HEK293 (cell line): ENCODE measurements around the gene NCOA7.

Experiments used
- CTCF ChIA-PET: fragments of 350-600 bp; formaldehyde crosslinking; extraction: SDS; loops from one replicate; lab custom pipeline; 2021; ENCODE audit warnings: antibody characterized with exemption; lab: Yijun Ruan, JAX
- POLR2A ChIA-PET: fragments of 300-600 bp; formaldehyde crosslinking; extraction: SDS; loops from one replicate; lab custom pipeline; 2020; ENCODE audit warnings: antibody characterized with exemption, inconsistent platforms; lab: Yijun Ruan, JAX
- H3K27ac ChIP-seq: fragments of 200-500 bp; sonication (Bioruptor generic); 2 replicates; pipeline ENCODE4 v1.5.1; 2014; ENCODE audit warnings: low read depth, low read length, control low read depth, inconsistent platforms; ENCODE audit errors: extremely low read depth
- H3K36me3 ChIP-seq, 2 experiments: fragments of 200-500 bp in 1 of 2; sonication (Bioruptor generic) in 1 of 2; 1 replicate in 1 of 2; 2 replicates in 1 of 2; pipeline ENCODE4 v1.5.1; 2014 to 2017; ENCODE audit warnings: inconsistent platforms in 2 of 2, low read length in 2 of 2; ENCODE audit not compliant: control insufficient read depth in 2 of 2, insufficient read depth in 1 of 2
- H3K4me1 ChIP-seq: fragments of 200-500 bp; sonication (Bioruptor generic); 2 replicates; pipeline ENCODE4 v1.5.1; 2014; ENCODE audit warnings: mild to moderate bottlenecking, low read length, inconsistent platforms; ENCODE audit not compliant: control insufficient read depth, insufficient read depth
- H3K4me3 ChIP-seq: 2 replicates; pipeline ENCODE4 v1.5.1; 2011; ENCODE audit warnings: low read depth, mild to moderate bottlenecking, control low read depth, low read length, moderate library complexity
- H3K9me3 ChIP-seq: fragments of 200-500 bp; sonication (Bioruptor generic); 2 replicates; pipeline ENCODE4 v1.5.1; 2014; ENCODE audit warnings: low read depth, low read length, inconsistent platforms; ENCODE audit not compliant: control insufficient read depth, insufficient read depth
- KLF9 ChIP-seq: fragments of 450-650 bp; formaldehyde crosslinking; IDR thresholded peaks from 2 replicates; pipeline ENCODE4 v1.5.1; 2016; ENCODE audit warnings: missing biosample characterization, missing genetic modification characterization, low read depth
- REPIN1 ChIP-seq: fragments of 450-650 bp; formaldehyde crosslinking; IDR thresholded peaks from 2 replicates; pipeline ENCODE4 v1.5.1; 2017; ENCODE audit warnings: missing biosample characterization, missing genetic modification characterization, low read depth
- YY2 ChIP-seq: fragments of 450-650 bp; formaldehyde crosslinking; IDR thresholded peaks from 2 replicates; pipeline ENCODE4 v1.5.1; 2016; ENCODE audit warnings: missing biosample characterization, missing genetic modification characterization
- ZNF114 ChIP-seq: fragments of 450-650 bp; formaldehyde crosslinking; IDR thresholded peaks from 2 replicates; pipeline ENCODE4 v1.5.0; 2017; ENCODE audit warnings: missing biosample characterization, missing genetic modification characterization
- ZNF155 ChIP-seq: fragments of 450-650 bp; formaldehyde crosslinking; IDR thresholded peaks from 2 replicates; pipeline ENCODE4 v1.5.1; 2016; ENCODE audit warnings: missing biosample characterization, missing genetic modification characterization
- ZNF274 ChIP-seq, 2 experiments: fragments of 200-500 bp in 1 of 2; fragments of 450-650 bp in 1 of 2; sonication (Bioruptor generic) in 1 of 2; formaldehyde crosslinking in 1 of 2; IDR thresholded peaks; 2 replicates each; pipeline versions ENCODE4 v1.5.1 to v1.6.1; 2014 to 2016; ENCODE audit warnings: borderline replicate concordance in 1 of 2, inconsistent platforms in 1 of 2, low read length in 1 of 2, missing biosample characterization in 1 of 2, missing genetic modification characterization in 1 of 2
- ZNF433 ChIP-seq: fragments of 450-650 bp; formaldehyde crosslinking; IDR thresholded peaks from 2 replicates; pipeline ENCODE4 v1.5.1; 2016; ENCODE audit warnings: missing biosample characterization, missing genetic modification characterization, low read depth
- ZNF571 ChIP-seq: fragments of 450-650 bp; formaldehyde crosslinking; IDR thresholded peaks from 2 replicates; pipeline ENCODE4 v1.5.0; 2017; ENCODE audit warnings: missing biosample characterization, missing genetic modification characterization
- ZNF629 ChIP-seq: fragments of 450-650 bp; formaldehyde crosslinking; IDR thresholded peaks from 2 replicates; pipeline ENCODE4 v1.5.1; 2017; ENCODE audit warnings: missing biosample characterization, missing genetic modification characterization
- ZNF654 ChIP-seq: fragments of 450-650 bp; formaldehyde crosslinking; IDR thresholded peaks from 2 replicates; pipeline ENCODE4 v1.5.1; 2016; ENCODE audit warnings: low read depth, missing biosample characterization, missing genetic modification characterization
- ZNF791 ChIP-seq: fragments of 450-650 bp; formaldehyde crosslinking; IDR thresholded peaks from 2 replicates; pipeline ENCODE4 v1.5.1; 2016; ENCODE audit warnings: missing biosample characterization, missing genetic modification characterization
- ZNF792 ChIP-seq: fragments of 450-650 bp; formaldehyde crosslinking; IDR thresholded peaks from 2 replicates; pipeline ENCODE4 v1.5.1; 2016; ENCODE audit warnings: missing biosample characterization, missing genetic modification characterization
- ZSCAN30 ChIP-seq: fragments of 450-650 bp; IDR thresholded peaks from 2 replicates; pipeline ENCODE4 v1.5.1; 2018; ENCODE audit warnings: missing biosample characterization, mild to moderate bottlenecking, missing genetic modification characterization, moderate library complexity
- TF ChIP-seq, protein P1 (sequence below): fragments of 450-650 bp; formaldehyde crosslinking; IDR thresholded peaks from 2 replicates; pipeline ENCODE4 v1.5.1; 2016; ENCODE audit warnings: missing biosample characterization, missing genetic modification characterization
- TF ChIP-seq, protein P2 (sequence below): fragments of 450-650 bp; formaldehyde crosslinking; IDR thresholded peaks from 2 replicates; pipeline ENCODE4 v1.5.1; 2016; ENCODE audit warnings: missing biosample characterization, missing genetic modification characterization, borderline replicate concordance
- TF ChIP-seq, protein P3 (sequence below): fragments of 450-650 bp; formaldehyde crosslinking; IDR thresholded peaks from 2 replicates; pipeline ENCODE4 v1.5.1; 2016; ENCODE audit warnings: missing biosample characterization, missing genetic modification characterization, borderline replicate concordance
- TF ChIP-seq, protein P4 (sequence below): fragments of 450-650 bp; formaldehyde crosslinking; IDR thresholded peaks from 2 replicates; pipeline ENCODE4 v1.5.1; 2017; ENCODE audit warnings: missing biosample characterization, missing genetic modification characterization
- TF ChIP-seq, protein P5 (sequence below): fragments of 450-650 bp; formaldehyde crosslinking; optimal IDR thresholded peaks from 2 replicates; pipeline ENCODE3; 2016; ENCODE audit warnings: missing biosample characterization, mild to moderate bottlenecking, missing genetic modification characterization

The NCOA7 gene

DNA sequence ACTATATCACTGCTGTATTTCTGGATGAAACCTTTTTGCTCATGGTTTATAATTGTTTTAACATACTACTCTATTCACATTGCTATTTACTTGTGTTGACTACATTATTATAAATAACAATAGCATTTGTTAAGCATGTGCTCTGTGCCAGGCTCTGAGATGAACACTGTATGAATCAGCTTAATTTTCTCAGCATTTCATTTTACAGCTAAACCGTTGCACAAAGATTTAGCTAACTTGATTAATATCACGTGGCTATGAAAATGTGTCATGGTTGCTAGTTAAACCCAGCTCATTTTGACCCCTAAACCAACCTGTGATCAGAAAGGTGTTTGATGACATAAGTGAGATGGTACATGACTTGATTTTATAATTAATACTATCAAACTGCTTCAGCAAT is 77.5 kb downstream of the NCOA7 start:
- Histone ChIP-seq H3K4me3 (no peak overlapping the region), H3K4me1 (peaks cover 15% of the 10 kb centered on the region; the same call in 1 of the 2 replicates), H3K27ac (no peak overlapping the region), H3K36me3 (no peaks in the 10 kb centered on the region), H3K9me3 (no peaks in the 10 kb centered on the region)
- CTCF ChIA-PET: interaction anchor here (0.6 to 2.5 kb wide), 11 partner anchors 11 to 357 kb away, joined by 3 to 14 read pairs (median 4); partner anchors contain the start of genes HINT3 and NCOA7
- POLR2A ChIA-PET: interaction anchor here (1.1 to 1.4 kb wide), 3 partner anchors 77 to 89 kb away, joined by 4 to 11 read pairs (median 5); partner anchors contain the start of genes HINT3 and NCOA7
- TF ChIP-seq, protein P1, sequence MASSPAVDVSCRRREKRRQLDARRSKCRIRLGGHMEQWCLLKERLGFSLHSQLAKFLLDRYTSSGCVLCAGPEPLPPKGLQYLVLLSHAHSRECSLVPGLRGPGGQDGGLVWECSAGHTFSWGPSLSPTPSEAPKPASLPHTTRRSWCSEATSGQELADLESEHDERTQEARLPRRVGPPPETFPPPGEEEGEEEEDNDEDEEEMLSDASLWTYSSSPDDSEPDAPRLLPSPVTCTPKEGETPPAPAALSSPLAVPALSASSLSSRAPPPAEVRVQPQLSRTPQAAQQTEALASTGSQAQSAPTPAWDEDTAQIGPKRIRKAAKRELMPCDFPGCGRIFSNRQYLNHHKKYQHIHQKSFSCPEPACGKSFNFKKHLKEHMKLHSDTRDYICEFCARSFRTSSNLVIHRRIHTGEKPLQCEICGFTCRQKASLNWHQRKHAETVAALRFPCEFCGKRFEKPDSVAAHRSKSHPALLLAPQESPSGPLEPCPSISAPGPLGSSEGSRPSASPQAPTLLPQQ (tag by site-specific recombination): no peak
- TF ChIP-seq, protein P2, sequence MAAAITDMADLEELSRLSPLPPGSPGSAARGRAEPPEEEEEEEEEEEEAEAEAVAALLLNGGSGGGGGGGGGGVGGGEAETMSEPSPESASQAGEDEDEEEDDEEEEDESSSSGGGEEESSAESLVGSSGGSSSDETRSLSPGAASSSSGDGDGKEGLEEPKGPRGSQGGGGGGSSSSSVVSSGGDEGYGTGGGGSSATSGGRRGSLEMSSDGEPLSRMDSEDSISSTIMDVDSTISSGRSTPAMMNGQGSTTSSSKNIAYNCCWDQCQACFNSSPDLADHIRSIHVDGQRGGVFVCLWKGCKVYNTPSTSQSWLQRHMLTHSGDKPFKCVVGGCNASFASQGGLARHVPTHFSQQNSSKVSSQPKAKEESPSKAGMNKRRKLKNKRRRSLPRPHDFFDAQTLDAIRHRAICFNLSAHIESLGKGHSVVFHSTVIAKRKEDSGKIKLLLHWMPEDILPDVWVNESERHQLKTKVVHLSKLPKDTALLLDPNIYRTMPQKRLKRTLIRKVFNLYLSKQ: no peak
- no peak for TF ChIP-seq ZNF791
- no peak for TF ChIP-seq ZNF629 (tag by site-specific recombination)

DNA sequence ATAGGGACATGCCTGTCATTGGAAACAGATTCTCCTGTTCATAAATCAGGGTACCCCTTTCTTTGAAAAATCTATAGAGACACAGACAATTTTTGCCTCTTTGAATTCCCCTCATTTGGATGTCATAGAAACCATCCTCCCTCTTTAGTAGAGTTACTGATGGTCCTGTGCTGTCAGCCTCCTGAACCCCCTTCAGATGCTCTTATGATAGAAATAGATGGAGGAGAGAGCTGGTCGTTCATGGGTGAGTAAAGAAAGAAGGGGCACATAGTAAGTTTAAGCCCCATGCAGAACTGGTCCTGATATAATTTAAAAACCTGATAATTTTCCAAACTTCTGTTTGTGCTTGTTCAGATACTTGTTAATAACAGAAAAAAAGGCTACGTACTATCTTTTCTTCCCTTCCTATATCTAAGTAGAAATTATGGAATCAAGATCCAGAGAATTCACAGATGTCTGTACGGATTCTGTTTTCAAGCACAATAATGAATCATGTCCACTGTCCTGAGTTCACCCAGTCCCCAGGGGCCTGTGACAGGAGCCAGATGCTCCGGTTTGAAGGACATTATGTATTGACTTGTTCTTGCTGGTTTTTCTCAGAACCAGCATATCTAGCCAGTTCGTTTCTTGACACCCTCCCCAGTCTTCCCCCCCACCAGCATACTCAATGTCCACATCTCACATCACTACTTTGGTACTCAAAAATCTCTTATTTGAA is 78.1 kb downstream of the NCOA7 start:
- H3K27ac ChIP-seq: no peak overlapping the region
- ChIA-PET CTCF (interaction anchor here (0.6 to 2.5 kb wide), 8 partner anchors 11 to 106 kb away, joined by 3 to 14 read pairs (median 7); partner anchors contain the start of genes HINT3 and NCOA7), POLR2A (no interaction called here)
- TF ChIP-seq ZSCAN30 (tag by site-specific recombination): no peak
- TF ChIP-seq ZNF433: no peak
- no peak for TF ChIP-seq ZNF792 (tag by site-specific recombination)
- no peak for TF ChIP-seq ZNF155 (tag by site-specific recombination)
- TF ChIP-seq, protein P3, sequence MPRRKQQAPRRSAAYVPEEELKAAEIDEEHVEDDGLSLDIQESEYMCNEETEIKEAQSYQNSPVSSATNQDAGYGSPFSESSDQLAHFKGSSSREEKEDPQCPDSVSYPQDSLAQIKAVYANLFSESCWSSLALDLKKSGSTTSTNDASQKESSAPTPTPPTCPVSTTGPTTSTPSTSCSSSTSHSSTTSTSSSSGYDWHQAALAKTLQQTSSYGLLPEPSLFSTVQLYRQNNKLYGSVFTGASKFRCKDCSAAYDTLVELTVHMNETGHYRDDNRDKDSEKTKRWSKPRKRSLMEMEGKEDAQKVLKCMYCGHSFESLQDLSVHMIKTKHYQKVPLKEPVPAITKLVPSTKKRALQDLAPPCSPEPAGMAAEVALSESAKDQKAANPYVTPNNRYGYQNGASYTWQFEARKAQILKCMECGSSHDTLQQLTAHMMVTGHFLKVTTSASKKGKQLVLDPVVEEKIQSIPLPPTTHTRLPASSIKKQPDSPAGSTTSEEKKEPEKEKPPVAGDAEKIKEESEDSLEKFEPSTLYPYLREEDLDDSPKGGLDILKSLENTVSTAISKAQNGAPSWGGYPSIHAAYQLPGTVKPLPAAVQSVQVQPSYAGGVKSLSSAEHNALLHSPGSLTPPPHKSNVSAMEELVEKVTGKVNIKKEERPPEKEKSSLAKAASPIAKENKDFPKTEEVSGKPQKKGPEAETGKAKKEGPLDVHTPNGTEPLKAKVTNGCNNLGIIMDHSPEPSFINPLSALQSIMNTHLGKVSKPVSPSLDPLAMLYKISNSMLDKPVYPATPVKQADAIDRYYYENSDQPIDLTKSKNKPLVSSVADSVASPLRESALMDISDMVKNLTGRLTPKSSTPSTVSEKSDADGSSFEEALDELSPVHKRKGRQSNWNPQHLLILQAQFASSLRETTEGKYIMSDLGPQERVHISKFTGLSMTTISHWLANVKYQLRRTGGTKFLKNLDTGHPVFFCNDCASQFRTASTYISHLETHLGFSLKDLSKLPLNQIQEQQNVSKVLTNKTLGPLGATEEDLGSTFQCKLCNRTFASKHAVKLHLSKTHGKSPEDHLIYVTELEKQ (tag by site-specific recombination): no peak
- TF ChIP-seq REPIN1: no peak
- TF ChIP-seq ZNF571 (tag by site-specific recombination): no peak
- TF ChIP-seq, protein P4, sequence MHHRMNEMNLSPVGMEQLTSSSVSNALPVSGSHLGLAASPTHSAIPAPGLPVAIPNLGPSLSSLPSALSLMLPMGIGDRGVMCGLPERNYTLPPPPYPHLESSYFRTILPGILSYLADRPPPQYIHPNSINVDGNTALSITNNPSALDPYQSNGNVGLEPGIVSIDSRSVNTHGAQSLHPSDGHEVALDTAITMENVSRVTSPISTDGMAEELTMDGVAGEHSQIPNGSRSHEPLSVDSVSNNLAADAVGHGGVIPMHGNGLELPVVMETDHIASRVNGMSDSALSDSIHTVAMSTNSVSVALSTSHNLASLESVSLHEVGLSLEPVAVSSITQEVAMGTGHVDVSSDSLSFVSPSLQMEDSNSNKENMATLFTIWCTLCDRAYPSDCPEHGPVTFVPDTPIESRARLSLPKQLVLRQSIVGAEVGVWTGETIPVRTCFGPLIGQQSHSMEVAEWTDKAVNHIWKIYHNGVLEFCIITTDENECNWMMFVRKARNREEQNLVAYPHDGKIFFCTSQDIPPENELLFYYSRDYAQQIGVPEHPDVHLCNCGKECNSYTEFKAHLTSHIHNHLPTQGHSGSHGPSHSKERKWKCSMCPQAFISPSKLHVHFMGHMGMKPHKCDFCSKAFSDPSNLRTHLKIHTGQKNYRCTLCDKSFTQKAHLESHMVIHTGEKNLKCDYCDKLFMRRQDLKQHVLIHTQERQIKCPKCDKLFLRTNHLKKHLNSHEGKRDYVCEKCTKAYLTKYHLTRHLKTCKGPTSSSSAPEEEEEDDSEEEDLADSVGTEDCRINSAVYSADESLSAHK (tag by site-specific recombination): no peak
- no peak for TF ChIP-seq YY2 (tag by site-specific recombination)
- no peak for TF ChIP-seq ZNF114
- no peak for TF ChIP-seq KLF9 (tag by site-specific recombination)
- no peak for TF ChIP-seq ZNF274 (IDR thresholded peaks at IDR 0.05; ENCODE audit: low read length)
- TF ChIP-seq ZNF274 (tag by site-specific recombination; IDR thresholded peaks at IDR 0.05; ENCODE audit: borderline replicate concordance): no peak
- TF ChIP-seq, protein P5, sequence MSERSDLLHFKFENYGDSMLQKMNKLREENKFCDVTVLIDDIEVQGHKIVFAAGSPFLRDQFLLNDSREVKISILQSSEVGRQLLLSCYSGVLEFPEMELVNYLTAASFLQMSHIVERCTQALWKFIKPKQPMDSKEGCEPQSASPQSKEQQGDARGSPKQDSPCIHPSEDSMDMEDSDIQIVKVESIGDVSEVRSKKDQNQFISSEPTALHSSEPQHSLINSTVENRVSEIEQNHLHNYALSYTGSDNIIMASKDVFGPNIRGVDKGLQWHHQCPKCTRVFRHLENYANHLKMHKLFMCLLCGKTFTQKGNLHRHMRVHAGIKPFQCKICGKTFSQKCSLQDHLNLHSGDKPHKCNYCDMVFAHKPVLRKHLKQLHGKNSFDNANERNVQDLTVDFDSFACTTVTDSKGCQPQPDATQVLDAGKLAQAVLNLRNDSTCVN (tag by site-specific recombination): no peak
- TF ChIP-seq ZNF654 (tag by site-specific recombination): no peak
- no peaks in the 10 kb centered on the region for H3K36me3 ChIP-seq
- no peak overlapping the region for H3K4me3 ChIP-seq
- H3K4me1 ChIP-seq: peaks cover 15% of the 10 kb centered on the region; the same call in 1 of the 2 replicates
- no peaks in the 10 kb centered on the region for H3K9me3 ChIP-seq
